HepG2 (cell line): Measurements from ENCODE around the gene KIZ. TPM values are rescaled to one million over a fixed set of nuclear protein-coding genes. Genes with fewer than 3 reads are reported as not detected.

Source experiments
- ATF6 ChIP-seq: sonication (generic); formaldehyde crosslinking; conservative IDR thresholded peaks from 2 replicates; pipeline ENCODE4 v1.4.0; 2020; ENCODE audit warnings: missing genetic modification reagents
- FOXM1 ChIP-seq: sonication (generic); formaldehyde crosslinking; IDR thresholded peaks from 2 replicates; pipeline ENCODE4 v1.5.0; 2020; ENCODE audit warnings: missing genetic modification reagents
- IKZF5 ChIP-seq: IDR thresholded peaks from 2 replicates; pipeline ENCODE4 v1.6.1; 2018; ENCODE audit warnings: missing genetic modification reagents, mild to moderate bottlenecking, missing compliant biosample characterization
- KLF9 ChIP-seq: IDR thresholded peaks from 2 replicates; pipeline ENCODE4 v1.6.1; 2016; ENCODE audit warnings: low read depth
- NR0B2 ChIP-seq: sonication (generic); formaldehyde crosslinking; IDR thresholded peaks from 2 replicates; pipeline ENCODE4 v1.4.0; 2020; ENCODE audit warnings: mild to moderate bottlenecking, missing genetic modification reagents
- PBX2 ChIP-seq: IDR thresholded peaks from 2 replicates; pipeline ENCODE4 v1.6.1; 2016; ENCODE audit warnings: control low read depth
- SIX1 ChIP-seq: sonication (generic); formaldehyde crosslinking; IDR thresholded peaks from 2 replicates; pipeline ENCODE4 v1.4.0; 2020; ENCODE audit warnings: missing genetic modification reagents, borderline replicate concordance
- SOX13 ChIP-seq, 3 experiments: fragments of 450-650 bp in 1 of 3; sonication (generic) in 1 of 3; formaldehyde crosslinking in 1 of 3; IDR thresholded peaks in 2 of 3; conservative IDR thresholded peaks in 1 of 3; 2 replicates each; pipeline versions ENCODE4 v1.5.0 to v1.6.1; 2016 to 2020; ENCODE audit warnings: antibody characterized with exemption in 1 of 3, mild to moderate bottlenecking in 1 of 3, missing compliant biosample characterization in 1 of 3, missing genetic modification reagents in 1 of 3, moderate library complexity in 1 of 3
- SP2 ChIP-seq: sonication (generic); formaldehyde crosslinking; IDR thresholded peaks from 2 replicates; pipeline ENCODE4 v1.5.1; 2020; ENCODE audit warnings: mild to moderate bottlenecking, missing genetic modification reagents
- TBP ChIP-seq: sonication (generic); formaldehyde crosslinking; IDR thresholded peaks from 2 replicates; pipeline ENCODE4 v1.5.0; 2020; ENCODE audit warnings: missing genetic modification reagents
- ZBTB1 ChIP-seq: sonication (generic); formaldehyde crosslinking; IDR thresholded peaks from 2 replicates; pipeline ENCODE4 v1.4.0; 2020; ENCODE audit warnings: missing genetic modification reagents, borderline replicate concordance
- ZBTB8A ChIP-seq: sonication (generic); formaldehyde crosslinking; IDR thresholded peaks from 2 replicates; pipeline ENCODE4 v1.4.0; 2020; ENCODE audit warnings: mild to moderate bottlenecking, low read depth, missing genetic modification reagents, borderline replicate concordance
- ZNF292 ChIP-seq: sonication (generic); formaldehyde crosslinking; IDR thresholded peaks from 2 replicates; pipeline ENCODE4 v1.8.1; 2022; ENCODE audit warnings: mild to moderate bottlenecking, low read depth, missing genetic modification reagents, borderline replicate concordance
- ZNF383 ChIP-seq: sonication (generic); formaldehyde crosslinking; IDR thresholded peaks from 2 replicates; pipeline ENCODE4 v1.4.0; 2020; ENCODE audit warnings: missing genetic modification reagents, mild to moderate bottlenecking, borderline replicate concordance
- ZNF460 ChIP-seq: sonication (generic); formaldehyde crosslinking; IDR thresholded peaks from 2 replicates; pipeline ENCODE4 v1.5.1; 2020; ENCODE audit warnings: missing genetic modification reagents, mild to moderate bottlenecking, borderline replicate concordance
- ZNF576 ChIP-seq: sonication (generic); formaldehyde crosslinking; IDR thresholded peaks from 2 replicates; pipeline ENCODE4 v1.4.0; 2020; ENCODE audit warnings: mild to moderate bottlenecking, missing genetic modification reagents
- ZNF704 ChIP-seq: sonication (generic); formaldehyde crosslinking; IDR thresholded peaks from 2 replicates; pipeline ENCODE4 v1.8.1; 2023; ENCODE audit warnings: mild to moderate bottlenecking, inconsistent platforms, moderate library complexity, missing genetic modification reagents, borderline replicate concordance
- ZNF782 ChIP-seq: sonication (generic); formaldehyde crosslinking; IDR thresholded peaks from 2 replicates; pipeline ENCODE4 v1.4.0; 2020; ENCODE audit warnings: missing genetic modification reagents, mild to moderate bottlenecking, borderline replicate concordance
- polyA plus RNA-seq, 8 experiments: library from polyadenylated mRNA; depleted of rRNA in 3 of 8; stranded (reverse) in 7 of 8; unstranded in 1 of 8; fragments of >200 nt; fragmentation: Illumina TruSeq in 4 of 8; extraction: Trizol in 4 of 8; gene quantifications; 2 replicates each; pipeline versions ENCODE4 v1.2.1 to v1.2.3, GENCODE V29; 2011 to 2016; ENCODE audit warnings: low read depth in 4 of 8, missing spikeins in 1 of 8, mixed read lengths in 1 of 8; ENCODE audit not compliant: insufficient read depth in 1 of 8
- total RNA-seq, 5 experiments: library from RNA; depleted of rRNA; stranded (reverse); fragments of >200 nt; fragmentation: Illumina TruSeq; extraction: Trizol; gene quantifications; 2 replicates each; pipeline ENCODE4 v1.2.3, GENCODE V29; 2016; ENCODE audit warnings: low read depth in 1 of 5

Gene KIZ
- total and polyA plus RNA-seq, 2 of the 13 experiments (the other 11 are each of a cell fraction or from before 2014, with no cell fraction given): 46.3 to 114 TPM

- TF ChIP-seq FOXM1: no peak
- peak; percentile 92 for TF ChIP-seq ZNF782 (CRISPR knock-in tag)
- 0 out of 2 replicates have a peak, but pooled peaks have one; percentile 22 for TF ChIP-seq TBP (CRISPR knock-in tag)
- TF ChIP-seq SIX1 (CRISPR knock-in tag): no peak
- TF ChIP-seq SP2 (CRISPR knock-in tag): peak; percentile 65
- no peak for TF ChIP-seq PBX2 (CRISPR knock-in tag)
- TF ChIP-seq ZNF383 (CRISPR knock-in tag): peak; percentile 86; the same call in 1 of the 2 replicates
- TF ChIP-seq ZNF576: peak; percentile 70; the same call in 1 of the 2 replicates
- peak; percentile 54; the same call in 1 of the 2 replicates for TF ChIP-seq ZNF704 (CRISPR knock-in tag)
- TF ChIP-seq ZBTB1 (CRISPR knock-in tag): peak; percentile 71; the same call in 1 of the 2 replicates
- TF ChIP-seq KLF9 (CRISPR knock-in tag): peak; percentile 50; the same call in 1 of the 2 replicates
- TF ChIP-seq IKZF5 (CRISPR knock-in tag): peak; percentile 93
- TF ChIP-seq ZNF460 (CRISPR knock-in tag): no peak
- TF ChIP-seq SOX13 (IDR thresholded peaks at IDR 0.05): no peak; the same call in 1 of the 2 replicates
- peak in 1 of 2 experiments; percentile 56; a peak in 2 of 4 replicates for TF ChIP-seq SOX13 (CRISPR knock-in tag; conservative IDR thresholded peaks at IDR 0.05 in 1 of 2, IDR thresholded peaks at IDR 0.05 in 1 of 2)
- TF ChIP-seq ZBTB8A (CRISPR knock-in tag): no peak
- peak; percentile 69; the same call in 1 of the 2 replicates for TF ChIP-seq NR0B2
- peak; percentile 68 for TF ChIP-seq ZNF292
- no peak; the same call in 1 of the 2 replicates for TF ChIP-seq ATF6 (CRISPR knock-in tag)
These were observed at the start of gene KIZ (continued) for GRCh38 chr20:21125849-21126580.
